Measurements from ENCODE around the gene PLEKHA6.
A peak's percentile ranks its signal among the peaks of the same experiment; 100 is the strongest.

PLEKHA6 gene

GRCh38 chr1:204377800-204378668 is 18.3 kb upstream of the PLEKHA6 start:
- DNase-seq: peak; percentile 38

DNA sequence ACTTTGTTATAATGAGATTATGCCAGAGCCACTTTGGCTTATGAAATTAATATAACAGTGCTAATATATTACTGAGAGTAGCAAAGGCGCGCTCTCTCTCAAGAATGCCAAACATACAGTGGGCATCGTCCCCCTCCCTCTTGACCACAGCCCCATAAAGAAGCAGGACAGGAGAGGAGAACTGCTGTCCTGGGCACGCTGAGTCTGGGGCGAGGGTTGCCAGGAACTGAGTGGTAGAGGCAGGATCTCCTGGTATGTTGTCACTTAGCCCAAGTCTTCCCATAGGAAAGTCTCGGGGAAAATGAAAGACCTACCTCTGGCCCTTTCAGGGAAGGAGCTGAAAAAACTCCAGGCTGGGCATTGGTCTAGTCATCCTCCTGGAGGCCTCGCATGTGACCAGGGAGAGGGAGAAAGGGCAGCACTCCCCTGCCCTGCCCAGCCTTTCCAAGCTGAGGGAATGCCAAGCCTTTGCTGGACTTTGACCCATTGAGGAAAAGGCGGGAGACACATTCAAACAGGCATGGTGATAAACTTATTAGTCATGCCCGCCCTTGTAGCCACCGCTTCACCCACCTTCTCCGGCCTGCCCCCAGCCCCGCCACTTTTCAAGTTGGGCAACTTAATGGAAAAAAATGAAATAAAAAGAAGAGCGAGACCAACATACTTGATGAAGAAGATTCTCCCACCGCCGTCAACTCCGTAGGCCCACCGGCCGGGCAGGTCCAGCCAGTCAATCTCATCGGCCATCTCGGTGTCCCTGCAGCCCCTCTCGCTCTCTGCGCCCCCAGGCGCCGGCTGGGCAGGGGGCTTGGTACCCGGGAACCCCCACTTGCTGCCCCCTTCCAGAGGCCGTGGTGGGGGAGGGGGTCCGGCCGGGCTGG is 17.4 kb upstream of the PLEKHA6 start:
- DNase-seq: no peak

DNA sequence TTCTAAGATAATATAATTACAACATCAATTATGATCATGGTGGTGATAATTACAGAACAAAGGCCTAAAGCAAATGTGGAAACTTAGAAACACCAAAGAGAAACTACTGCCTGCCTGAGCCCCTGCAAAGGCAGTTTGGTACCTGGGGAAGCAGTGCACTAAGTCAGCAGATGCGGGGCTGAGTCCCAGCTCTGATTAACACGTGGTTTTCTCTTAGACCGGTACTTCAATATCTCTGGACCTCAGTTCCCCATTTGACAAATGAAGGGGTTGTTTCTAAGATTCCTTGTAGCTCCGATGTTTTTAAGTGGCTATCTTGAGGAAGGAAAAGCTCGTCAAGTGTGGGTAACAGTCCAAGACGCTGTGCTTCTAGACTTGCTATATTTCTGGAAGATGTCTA is 16.7 kb upstream of the PLEKHA6 start:
- DNase-seq: no peak

DNA sequence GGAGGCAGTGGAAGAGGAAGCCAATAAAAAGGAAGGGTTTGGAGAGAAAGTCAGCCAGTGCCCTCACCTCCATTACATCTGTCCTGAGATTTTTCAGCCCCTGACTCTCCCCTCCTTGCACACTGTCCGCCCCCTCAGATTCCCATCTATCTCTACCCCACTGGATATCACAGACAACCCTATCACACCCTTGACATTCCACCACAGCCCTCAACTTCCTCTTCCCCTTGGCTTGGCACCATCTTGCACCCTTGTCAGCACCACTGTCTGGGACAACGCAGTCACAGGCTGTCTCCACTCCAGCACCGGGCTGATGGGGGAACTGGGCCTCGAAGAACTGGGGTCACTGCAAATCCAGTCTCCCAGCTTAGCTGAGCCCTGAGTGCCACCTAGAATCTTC is 14.2 kb upstream of the PLEKHA6 start:
- no peak for DNase-seq

- DNase-seq: no peak
These were observed 10.4 kb upstream of the PLEKHA6 start for GRCh38 chr1:204370176-204370575.

DNA sequence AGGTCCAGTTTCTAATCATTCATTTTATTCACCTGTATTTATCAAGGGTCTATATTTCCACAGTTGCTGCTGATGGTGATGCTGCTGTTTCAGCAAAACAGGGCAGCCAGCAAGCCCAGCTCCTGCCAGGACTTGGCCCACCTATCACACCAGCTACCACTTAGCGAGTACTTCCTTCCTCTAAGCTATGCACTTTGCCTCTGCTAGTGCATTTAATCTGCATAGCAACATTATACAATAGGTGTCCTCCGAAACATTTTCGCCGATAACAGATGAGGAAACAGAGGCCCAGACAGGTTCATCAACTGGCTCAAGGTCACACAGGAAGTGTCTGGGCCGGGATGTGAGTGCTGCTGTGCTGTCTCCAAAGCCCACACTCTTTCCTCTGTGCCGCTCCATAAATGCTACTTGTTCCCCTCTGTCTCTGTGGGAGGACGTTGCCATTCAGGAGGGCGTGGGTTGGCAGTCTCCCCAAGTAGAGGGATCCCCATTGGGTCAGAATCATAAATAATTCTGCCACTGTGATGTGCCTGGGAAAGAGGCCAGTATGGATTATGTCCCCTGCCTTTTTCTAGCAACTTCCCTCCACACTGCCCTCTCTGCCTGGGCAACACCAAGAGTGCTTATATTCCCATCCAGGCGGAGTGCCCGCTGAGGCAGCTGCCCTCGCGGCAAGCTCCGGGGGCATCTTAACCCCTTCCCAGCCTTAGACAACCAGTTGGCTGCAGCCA is 9.4 kb upstream of the PLEKHA6 start:
- no peak for DNase-seq

DNA sequence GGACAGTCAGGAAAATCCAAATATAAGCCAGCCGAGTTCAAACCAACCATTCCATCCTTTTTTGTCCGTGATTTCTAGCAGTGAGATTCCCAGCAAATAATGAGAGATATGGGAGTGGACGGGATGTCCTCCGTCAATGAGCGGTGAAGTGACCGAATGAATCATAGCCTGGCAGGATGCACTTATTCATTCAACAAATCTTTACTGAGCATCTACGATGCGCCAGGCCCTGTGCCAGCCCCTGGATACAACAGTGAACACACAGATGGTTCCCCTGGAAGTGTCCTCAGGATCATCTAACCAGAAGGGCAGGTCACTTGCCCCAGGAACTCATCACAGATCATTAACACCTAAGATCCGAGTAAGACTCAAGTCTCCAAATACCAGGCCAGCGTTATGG is 8.2 kb upstream of the PLEKHA6 start:
- DNase-seq: no peak

DNA sequence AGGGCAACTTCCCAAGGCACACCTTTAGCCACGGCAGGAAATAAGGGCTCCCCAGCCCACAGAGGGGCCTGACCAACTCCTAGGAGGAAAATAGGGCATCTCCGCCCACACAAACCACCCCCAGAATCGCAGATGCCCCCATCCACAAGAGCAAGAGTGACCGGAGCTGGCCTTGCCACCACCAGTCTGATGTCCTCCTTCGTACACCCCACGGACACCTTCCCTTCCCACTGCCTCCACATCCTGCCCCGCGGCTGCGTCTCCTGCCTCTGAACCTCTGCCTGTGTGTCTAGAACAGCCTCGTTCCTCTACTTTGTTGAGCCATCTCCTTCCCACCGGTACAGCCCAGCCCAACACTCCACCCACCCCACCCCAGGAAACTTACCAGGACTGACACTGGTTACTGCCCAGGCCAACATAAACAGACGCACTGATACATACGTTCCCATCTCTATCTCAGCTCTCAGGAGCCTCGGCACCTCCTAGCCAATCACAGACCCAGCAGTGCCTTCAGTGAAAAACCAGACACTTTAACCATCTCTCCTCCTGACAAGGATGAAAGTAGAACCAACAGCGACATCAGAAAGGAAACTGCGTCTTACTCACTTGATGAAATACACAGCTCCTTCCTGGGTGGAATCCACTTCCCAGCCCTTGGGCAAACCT is 7.6 kb upstream of the PLEKHA6 start:
- no peak for DNase-seq

GRCh38 chr1:204366759-204367158 is 7.0 kb upstream of the PLEKHA6 start:
- DNase-seq: no peak

DNA sequence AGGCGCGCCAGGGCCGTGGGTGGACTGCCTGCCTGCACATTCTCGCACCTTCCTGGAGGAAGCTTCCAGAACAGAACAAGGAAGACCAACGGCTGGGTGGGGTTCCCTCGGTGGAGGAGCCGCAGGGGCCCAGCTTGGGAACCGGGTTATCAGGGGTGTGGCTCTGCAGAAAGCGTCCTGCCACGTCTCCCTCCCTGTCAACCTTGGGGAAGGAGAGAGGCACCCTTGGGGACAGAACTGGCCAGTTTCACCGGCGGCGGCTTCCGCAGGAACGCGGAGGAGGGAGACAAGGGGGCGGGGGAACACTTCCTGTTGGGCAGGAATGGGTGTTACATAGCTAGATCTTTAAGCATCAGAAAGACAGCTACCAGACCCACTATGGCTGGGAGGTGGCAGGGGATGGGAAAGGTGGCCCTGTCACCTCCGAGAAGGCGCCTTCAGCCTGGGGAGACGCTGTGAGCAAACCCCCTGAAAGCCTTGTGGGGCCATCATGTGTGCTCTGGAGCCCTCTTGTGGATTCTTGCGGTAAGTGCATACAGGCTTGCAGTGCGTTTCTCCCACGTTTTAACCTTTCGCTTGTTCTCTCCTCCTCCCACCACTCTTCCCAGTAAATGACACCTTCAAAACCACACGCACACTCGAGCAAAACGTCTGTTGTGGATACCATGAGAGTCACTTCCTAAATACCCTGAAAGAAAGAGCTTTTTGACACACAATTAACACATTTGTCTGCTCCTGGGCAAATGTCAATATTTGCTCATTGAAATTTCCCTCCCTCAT is 3.8 kb upstream of the PLEKHA6 start:
- DNase-seq: peak; percentile 64

DNA sequence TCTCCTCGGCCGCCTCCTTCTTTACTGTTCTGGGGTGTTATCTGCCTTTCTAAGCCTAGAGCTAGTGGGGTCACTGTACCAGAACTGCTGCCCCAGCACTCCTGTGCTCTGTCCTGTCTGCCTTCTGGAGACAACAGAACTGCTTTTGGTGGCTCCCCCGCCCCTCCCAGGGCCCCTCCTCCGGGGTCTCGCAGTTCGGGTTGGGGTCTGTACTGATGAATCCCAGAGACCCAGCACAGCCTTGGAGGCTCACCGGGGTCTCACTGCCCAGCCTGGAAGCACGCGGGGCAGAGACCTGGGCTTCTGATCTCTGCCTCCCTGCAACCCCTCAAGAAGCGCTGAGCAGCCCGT is 3.2 kb upstream of the PLEKHA6 start:
- no peak for DNase-seq

DNA sequence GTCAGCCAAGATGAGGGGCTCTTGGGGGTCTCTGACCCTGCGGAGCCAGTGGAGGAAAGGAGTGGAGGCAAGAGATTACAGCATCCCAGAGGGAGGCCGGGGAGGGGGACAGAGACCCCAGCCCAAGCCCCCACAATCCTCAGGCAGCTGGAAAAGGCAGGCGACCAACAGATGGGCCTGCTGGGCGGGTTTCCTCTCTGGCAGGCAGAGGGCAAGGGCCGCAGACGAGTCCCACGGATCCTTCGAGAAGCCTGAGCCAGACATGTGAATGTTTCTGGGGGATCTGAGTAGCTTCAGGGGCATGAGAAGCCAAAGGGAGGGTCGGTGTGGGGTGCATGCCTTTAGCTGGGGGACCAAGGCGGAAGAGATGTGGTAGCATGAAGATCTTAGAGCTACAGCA is 2.1 kb upstream of the PLEKHA6 start:
- no peak for DNase-seq

DNA sequence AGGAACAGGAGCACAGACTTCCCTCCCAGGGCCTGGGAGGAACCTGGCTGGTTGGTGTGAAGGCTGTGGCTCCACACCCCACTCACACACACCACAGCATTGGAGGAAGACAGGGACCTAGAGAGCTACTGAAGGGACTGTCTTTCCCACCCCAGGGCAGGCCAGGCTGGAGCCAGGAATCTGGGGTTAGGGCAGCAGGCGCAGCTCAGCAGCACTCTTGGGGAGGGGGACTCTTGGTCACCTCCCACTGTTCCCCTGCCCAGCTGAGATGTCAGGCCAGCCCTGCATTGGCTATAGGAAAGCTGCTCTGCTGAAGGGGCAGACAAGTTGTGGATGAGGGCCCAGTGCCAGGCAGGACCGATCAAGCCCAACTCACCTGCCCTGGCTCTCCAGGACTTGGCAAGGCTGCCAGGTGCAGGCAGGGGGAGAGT is 1.6 kb upstream of the PLEKHA6 start:
- no peak for DNase-seq

DNA sequence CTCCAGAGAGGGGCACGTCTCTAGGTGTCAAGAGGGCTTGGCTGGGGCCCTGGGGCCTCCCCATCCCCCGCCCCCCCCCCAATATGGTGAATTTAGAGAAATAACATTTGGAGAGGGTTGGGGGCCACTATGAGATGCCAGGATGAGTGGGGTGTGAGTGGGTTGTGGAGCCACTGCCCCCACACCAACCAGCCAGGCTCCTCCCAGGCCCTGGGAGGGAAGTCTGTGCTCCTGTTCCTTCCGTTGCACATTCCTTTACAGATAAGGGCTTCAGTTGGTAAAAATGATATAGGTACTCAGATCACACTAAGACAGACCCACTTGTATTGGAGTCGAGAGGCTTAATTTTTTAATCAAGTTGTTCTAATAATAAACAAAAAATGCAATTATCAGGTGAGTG is 585 bp upstream of the PLEKHA6 start:
- DNase-seq: no peak

DNA sequence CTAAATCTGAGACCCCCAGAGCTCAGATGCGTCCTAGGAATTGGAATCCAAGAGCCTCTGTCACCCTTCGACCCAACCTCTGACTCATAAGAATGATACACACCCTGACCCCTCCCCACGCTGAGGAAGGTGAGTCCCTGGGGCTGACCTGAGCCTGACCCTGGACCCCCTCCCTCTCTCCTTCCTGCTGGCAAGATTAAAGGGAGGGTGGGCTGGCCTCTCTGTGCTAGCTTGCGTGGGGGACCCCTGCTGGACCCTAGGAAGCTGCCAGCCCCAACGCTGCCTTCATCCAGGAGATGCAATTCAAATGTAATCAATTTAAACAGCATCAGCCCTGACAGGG is 627 bp downstream of the PLEKHA6 start:
- no peak for DNase-seq

- no peak for DNase-seq
These were observed 1.1 kb downstream of the PLEKHA6 start for GRCh38 chr1:204358605-204359004.

GRCh38 chr1:204357551-204358490 is 1.9 kb downstream of the PLEKHA6 start:
- DNase-seq: no peak

DNA sequence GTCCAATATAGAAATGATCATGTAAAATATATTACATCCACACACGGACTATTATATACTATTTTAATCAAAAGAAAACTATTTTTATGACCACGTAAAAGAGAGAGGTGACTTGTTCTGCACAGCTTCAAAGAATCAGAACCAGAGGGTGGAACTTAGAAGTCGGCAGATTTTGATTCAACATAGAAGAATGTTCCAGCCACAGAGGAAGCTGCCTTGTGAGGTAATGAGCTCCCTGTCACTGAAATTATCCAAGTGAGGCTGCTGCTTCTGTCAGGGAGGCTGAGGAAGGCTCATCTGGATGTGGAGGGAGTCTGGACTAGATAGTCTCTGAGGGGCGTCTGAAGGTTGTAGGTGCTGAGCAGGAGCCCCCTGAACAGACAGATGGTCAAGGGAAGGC is 2.7 kb downstream of the PLEKHA6 start:
- DNase-seq: no peak

GRCh38 chr1:204355913-204356312 is 3.8 kb downstream of the PLEKHA6 start:
- no peak for DNase-seq

DNA sequence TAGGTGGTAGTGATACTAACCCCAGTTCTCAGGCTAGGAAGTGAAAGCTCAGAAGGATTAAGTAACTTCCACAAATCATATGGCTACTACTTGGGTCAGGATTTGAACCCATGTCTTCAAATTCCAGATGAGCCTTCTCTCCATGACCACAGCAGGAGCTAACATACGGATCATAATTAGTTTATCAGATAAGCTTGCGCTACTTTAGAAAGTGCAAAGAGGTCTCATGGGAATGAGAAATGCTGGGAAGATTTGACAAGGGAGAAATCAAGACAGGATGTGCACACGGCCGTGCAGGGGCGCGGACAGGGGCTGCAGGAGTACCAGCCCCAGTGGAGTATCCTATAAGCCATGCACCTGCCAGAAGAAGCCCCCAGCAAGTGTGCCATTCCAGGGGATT is 5.2 kb downstream of the PLEKHA6 start:
- no peak for DNase-seq

Measured in effector CD4-positive, alpha-beta T cell (primary cell).